ENCODE data around the gene PIK3R4.

Gene PIK3R4

GRCh38 chr3:130669740-130670139, 76.9 kb downstream of the PIK3R4 start:
- H3K27ac ChIP-seq (ENCODE audit: low read depth in 2 of 2, low read length in 2 of 2): no peak overlapping the region
- H3K9ac ChIP-seq (ENCODE audit: low read depth in 1 of 2, low read length in 2 of 2): no peak overlapping the region
- H3K9me3 ChIP-seq (ENCODE audit: control insufficient read depth in 2 of 2, low read length in 2 of 2): no peaks in the 10 kb centered on the region
- H3K4me3 ChIP-seq (ENCODE audit: low read length in 2 of 2): no peak overlapping the region
- no peaks in the 10 kb centered on the region for H3K4me1 ChIP-seq (ENCODE audit: control insufficient read depth in 2 of 2, insufficient read depth in 2 of 2, low read length in 2 of 2)
- no peaks in the 10 kb centered on the region for H3K27me3 ChIP-seq (ENCODE audit: control insufficient read depth in 2 of 2, insufficient read depth in 2 of 2, low read length in 2 of 2)
- peaks cover 0 to 4% of the 10 kb centered on the region in 2 donors for H3K36me3 ChIP-seq (ENCODE audit: control insufficient read depth in 2 of 2, insufficient read depth in 2 of 2, low read length in 2 of 2)

- Histone ChIP-seq H3K27me3 (ENCODE audit: control insufficient read depth in 2 of 2, insufficient read depth in 2 of 2, low read length in 2 of 2) (no peaks in the 10 kb centered on the region), H3K27ac (ENCODE audit: low read depth in 2 of 2, low read length in 2 of 2) (no peak overlapping the region), H3K9me3 (ENCODE audit: control insufficient read depth in 2 of 2, low read length in 2 of 2) (no peaks in the 10 kb centered on the region), H3K4me1 (ENCODE audit: control insufficient read depth in 2 of 2, insufficient read depth in 2 of 2, low read length in 2 of 2) (peaks cover 0 to 2% of the 10 kb centered on the region in 2 donors), H3K9ac (ENCODE audit: low read depth in 1 of 2, low read length in 2 of 2) (no peak overlapping the region), H3K36me3 (ENCODE audit: control insufficient read depth in 2 of 2, insufficient read depth in 2 of 2, low read length in 2 of 2) (no peaks in the 10 kb centered on the region), H3K4me3 (ENCODE audit: low read length in 2 of 2) (no peak overlapping the region)
These were observed 83.5 kb downstream of the PIK3R4 start for GRCh38 chr3:130663092-130663491.

- no peaks in the 10 kb centered on the region for H3K27me3 ChIP-seq (ENCODE audit: control insufficient read depth in 2 of 2, insufficient read depth in 2 of 2, low read length in 2 of 2)
- peaks cover 0 to 2% of the 10 kb centered on the region in 2 donors for H3K4me1 ChIP-seq (ENCODE audit: control insufficient read depth in 2 of 2, insufficient read depth in 2 of 2, low read length in 2 of 2)
- H3K9ac ChIP-seq (ENCODE audit: low read depth in 1 of 2, low read length in 2 of 2): no peak overlapping the region
- no peak overlapping the region for H3K4me3 ChIP-seq (ENCODE audit: low read length in 2 of 2)
- no peaks in the 10 kb centered on the region for H3K9me3 ChIP-seq (ENCODE audit: control insufficient read depth in 2 of 2, low read length in 2 of 2)
- no peak overlapping the region for H3K27ac ChIP-seq (ENCODE audit: low read depth in 2 of 2, low read length in 2 of 2)
- H3K36me3 ChIP-seq (ENCODE audit: control insufficient read depth in 2 of 2, insufficient read depth in 2 of 2, low read length in 2 of 2): no peaks in the 10 kb centered on the region
These were observed 84.1 kb downstream of the PIK3R4 start for GRCh38 chr3:130662501-130662996.

GRCh38 chr3:130661140-130661891, 85.3 kb downstream of the PIK3R4 start:
- Histone ChIP-seq H3K4me3 (ENCODE audit: low read length in 2 of 2) (no peak overlapping the region), H3K9ac (ENCODE audit: low read depth in 1 of 2, low read length in 2 of 2) (no peak overlapping the region), H3K9me3 (ENCODE audit: control insufficient read depth in 2 of 2, low read length in 2 of 2) (no peaks in the 10 kb centered on the region), H3K4me1 (ENCODE audit: control insufficient read depth in 2 of 2, insufficient read depth in 2 of 2, low read length in 2 of 2) (peaks cover 0 to 2% of the 10 kb centered on the region in 2 donors), H3K27me3 (ENCODE audit: control insufficient read depth in 2 of 2, insufficient read depth in 2 of 2, low read length in 2 of 2) (no peaks in the 10 kb centered on the region), H3K27ac (ENCODE audit: low read depth in 2 of 2, low read length in 2 of 2) (no peak overlapping the region), H3K36me3 (ENCODE audit: control insufficient read depth in 2 of 2, insufficient read depth in 2 of 2, low read length in 2 of 2) (no peaks in the 10 kb centered on the region)

GRCh38 chr3:130659911-130660310, 86.7 kb downstream of the PIK3R4 start:
- Histone ChIP-seq H3K9ac (ENCODE audit: low read depth in 1 of 2, low read length in 2 of 2) (no peak overlapping the region), H3K36me3 (ENCODE audit: control insufficient read depth in 2 of 2, insufficient read depth in 2 of 2, low read length in 2 of 2) (no peaks in the 10 kb centered on the region), H3K9me3 (ENCODE audit: control insufficient read depth in 2 of 2, low read length in 2 of 2) (no peaks in the 10 kb centered on the region), H3K27me3 (ENCODE audit: control insufficient read depth in 2 of 2, insufficient read depth in 2 of 2, low read length in 2 of 2) (no peaks in the 10 kb centered on the region), H3K4me3 (ENCODE audit: low read length in 2 of 2) (no peak overlapping the region), H3K4me1 (ENCODE audit: control insufficient read depth in 2 of 2, insufficient read depth in 2 of 2, low read length in 2 of 2) (peaks cover 0 to 2% of the 10 kb centered on the region in 2 donors), H3K27ac (ENCODE audit: low read depth in 2 of 2, low read length in 2 of 2) (no peak overlapping the region)

GRCh38 chr3:130658678-130659077, 88.0 kb downstream of the PIK3R4 start:
- no peak overlapping the region for H3K9ac ChIP-seq (ENCODE audit: low read depth in 1 of 2, low read length in 2 of 2)
- peaks cover 0 to 2% of the 10 kb centered on the region in 2 donors for H3K4me1 ChIP-seq (ENCODE audit: control insufficient read depth in 2 of 2, insufficient read depth in 2 of 2, low read length in 2 of 2)
- no peaks in the 10 kb centered on the region for H3K27me3 ChIP-seq (ENCODE audit: control insufficient read depth in 2 of 2, insufficient read depth in 2 of 2, low read length in 2 of 2)
- H3K9me3 ChIP-seq (ENCODE audit: control insufficient read depth in 2 of 2, low read length in 2 of 2): no peaks in the 10 kb centered on the region
- H3K27ac ChIP-seq (ENCODE audit: low read depth in 2 of 2, low read length in 2 of 2): no peak overlapping the region
- H3K4me3 ChIP-seq (ENCODE audit: low read length in 2 of 2): no peak overlapping the region
- no peaks in the 10 kb centered on the region for H3K36me3 ChIP-seq (ENCODE audit: control insufficient read depth in 2 of 2, insufficient read depth in 2 of 2, low read length in 2 of 2)

- Histone ChIP-seq H3K4me3 (ENCODE audit: low read length in 2 of 2) (no peak overlapping the region), H3K9ac (ENCODE audit: low read depth in 1 of 2, low read length in 2 of 2) (no peak overlapping the region), H3K9me3 (ENCODE audit: control insufficient read depth in 2 of 2, low read length in 2 of 2) (no peaks in the 10 kb centered on the region), H3K4me1 (ENCODE audit: control insufficient read depth in 2 of 2, insufficient read depth in 2 of 2, low read length in 2 of 2) (no peaks in the 10 kb centered on the region), H3K36me3 (ENCODE audit: control insufficient read depth in 2 of 2, insufficient read depth in 2 of 2, low read length in 2 of 2) (no peaks in the 10 kb centered on the region), H3K27ac (ENCODE audit: low read depth in 2 of 2, low read length in 2 of 2) (no peak overlapping the region), H3K27me3 (ENCODE audit: control insufficient read depth in 2 of 2, insufficient read depth in 2 of 2, low read length in 2 of 2) (no peaks in the 10 kb centered on the region)
These were observed 90.0 kb downstream of the PIK3R4 start for GRCh38 chr3:130656627-130657026.

- no peak overlapping the region for H3K27ac ChIP-seq (ENCODE audit: low read depth in 2 of 2, low read length in 2 of 2)
- no peaks in the 10 kb centered on the region for H3K9me3 ChIP-seq (ENCODE audit: control insufficient read depth in 2 of 2, low read length in 2 of 2)
- no peaks in the 10 kb centered on the region for H3K36me3 ChIP-seq (ENCODE audit: control insufficient read depth in 2 of 2, insufficient read depth in 2 of 2, low read length in 2 of 2)
- H3K4me3 ChIP-seq (ENCODE audit: low read length in 2 of 2): no peak overlapping the region
- H3K9ac ChIP-seq (ENCODE audit: low read depth in 1 of 2, low read length in 2 of 2): no peak overlapping the region
- H3K4me1 ChIP-seq (ENCODE audit: control insufficient read depth in 2 of 2, insufficient read depth in 2 of 2, low read length in 2 of 2): no peaks in the 10 kb centered on the region
- H3K27me3 ChIP-seq (ENCODE audit: control insufficient read depth in 2 of 2, insufficient read depth in 2 of 2, low read length in 2 of 2): no peaks in the 10 kb centered on the region
These were observed 91.7 kb downstream of the PIK3R4 start for GRCh38 chr3:130654921-130655320.

GRCh38 chr3:130654091-130654490, 92.5 kb downstream of the PIK3R4 start:
- Histone ChIP-seq H3K27ac (ENCODE audit: low read depth in 2 of 2, low read length in 2 of 2) (no peak overlapping the region), H3K4me1 (ENCODE audit: control insufficient read depth in 2 of 2, insufficient read depth in 2 of 2, low read length in 2 of 2) (no peaks in the 10 kb centered on the region), H3K9me3 (ENCODE audit: control insufficient read depth in 2 of 2, low read length in 2 of 2) (no peaks in the 10 kb centered on the region), H3K36me3 (ENCODE audit: control insufficient read depth in 2 of 2, insufficient read depth in 2 of 2, low read length in 2 of 2) (no peaks in the 10 kb centered on the region), H3K27me3 (ENCODE audit: control insufficient read depth in 2 of 2, insufficient read depth in 2 of 2, low read length in 2 of 2) (no peaks in the 10 kb centered on the region), H3K4me3 (ENCODE audit: low read length in 2 of 2) (no peak overlapping the region), H3K9ac (ENCODE audit: low read depth in 1 of 2, low read length in 2 of 2) (no peak overlapping the region)

- H3K27me3 ChIP-seq (ENCODE audit: control insufficient read depth in 2 of 2, insufficient read depth in 2 of 2, low read length in 2 of 2): no peaks in the 10 kb centered on the region
- H3K36me3 ChIP-seq (ENCODE audit: control insufficient read depth in 2 of 2, insufficient read depth in 2 of 2, low read length in 2 of 2): no peaks in the 10 kb centered on the region
- no peaks in the 10 kb centered on the region for H3K4me1 ChIP-seq (ENCODE audit: control insufficient read depth in 2 of 2, insufficient read depth in 2 of 2, low read length in 2 of 2)
- no peak overlapping the region for H3K4me3 ChIP-seq (ENCODE audit: low read length in 2 of 2)
- no peak overlapping the region for H3K9ac ChIP-seq (ENCODE audit: low read depth in 1 of 2, low read length in 2 of 2)
- no peaks in the 10 kb centered on the region for H3K9me3 ChIP-seq (ENCODE audit: control insufficient read depth in 2 of 2, low read length in 2 of 2)
- no peak overlapping the region for H3K27ac ChIP-seq (ENCODE audit: low read depth in 2 of 2, low read length in 2 of 2)
These were observed 97.5 kb downstream of the PIK3R4 start for GRCh38 chr3:130649061-130649654.

Data from mucosa of rectum (tissue), 2 donors.